GM08714 (cell line): ENCODE data around the gene TIMD4.

Source experiments
- H3K4me3 ChIP-seq: fragments of 200-500 bp; sonication (Bioruptor generic); 2 replicates; pipeline ENCODE4 v1.5.1; 2014; ENCODE audit warnings: mild to moderate bottlenecking, low read length, inconsistent platforms
- ZNF274 ChIP-seq: IDR thresholded peaks from 2 replicates; pipeline ENCODE4 v1.6.1; 2012; ENCODE audit warnings: mild to moderate bottlenecking, low read depth, low read length

Gene TIMD4

DNA sequence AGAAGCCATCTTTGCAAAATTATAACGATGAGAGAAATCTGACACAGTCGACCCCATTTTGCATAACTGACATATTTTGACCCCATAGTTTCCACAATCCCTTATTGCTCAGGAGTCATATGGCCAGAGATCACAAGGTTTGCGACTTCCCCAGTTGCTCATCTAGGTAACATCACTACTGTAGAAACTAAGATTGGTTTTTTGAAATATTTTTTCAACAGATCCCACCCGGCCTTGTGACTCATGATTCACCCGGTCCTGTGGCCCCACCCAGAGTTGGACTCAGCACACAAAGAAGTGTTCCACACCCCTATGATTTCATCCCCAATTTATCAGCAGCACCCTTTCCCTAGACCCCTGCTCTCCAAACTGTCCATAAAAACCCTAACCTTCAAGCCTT is 50.2 kb downstream of the TIMD4 start:
- no peak overlapping the region; the same call in 1 of the 2 replicates for H3K4me3 ChIP-seq
- no peak for TF ChIP-seq ZNF274

DNA sequence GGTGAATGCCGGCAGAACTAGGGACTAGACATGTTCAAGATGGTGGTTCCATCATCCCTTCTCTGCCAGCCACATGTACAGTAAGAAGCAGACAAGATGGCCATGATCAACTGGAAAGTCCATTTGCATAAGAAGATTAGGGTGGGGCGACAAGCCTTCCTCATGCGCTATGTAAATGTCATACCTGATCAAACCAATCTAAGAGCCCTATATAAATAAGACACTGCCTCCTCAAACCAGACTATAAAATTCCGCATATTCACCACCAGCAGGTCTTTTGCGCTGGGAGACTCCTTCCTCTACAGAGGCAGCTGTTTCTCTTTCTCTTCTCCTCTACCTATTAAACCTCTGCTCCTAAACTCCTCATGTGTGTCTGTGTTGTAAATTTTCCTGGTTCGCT is 53.8 kb downstream of the TIMD4 start:
- TF ChIP-seq ZNF274, result no peak
- H3K4me3 ChIP-seq, result no peak overlapping the region

- TF ChIP-seq ZNF274, result no peak
- no peak overlapping the region for H3K4me3 ChIP-seq
These were observed 55.4 kb downstream of the TIMD4 start for GRCh38 chr5:156907667-156908066.

DNA sequence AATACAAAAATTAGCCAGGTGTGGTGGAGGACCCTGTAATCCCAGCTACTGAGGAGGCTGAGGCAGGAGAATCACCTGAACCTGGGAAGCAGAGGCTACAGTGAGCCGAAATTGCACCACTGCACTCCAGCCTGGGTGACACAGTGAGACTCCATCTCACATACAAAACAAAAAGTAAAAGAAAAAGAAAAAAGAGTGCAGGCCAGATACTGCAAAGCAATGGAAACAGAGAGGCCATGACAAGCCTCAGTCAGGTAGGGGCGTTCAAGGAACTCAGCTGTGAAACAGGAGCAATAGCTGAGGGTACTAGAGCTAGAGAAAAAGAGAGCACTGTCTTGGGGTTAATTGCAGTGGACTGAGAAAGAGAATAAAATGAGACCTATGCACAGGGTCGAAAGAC is 56.2 kb downstream of the TIMD4 start:
- TF ChIP-seq ZNF274, result no peak

DNA sequence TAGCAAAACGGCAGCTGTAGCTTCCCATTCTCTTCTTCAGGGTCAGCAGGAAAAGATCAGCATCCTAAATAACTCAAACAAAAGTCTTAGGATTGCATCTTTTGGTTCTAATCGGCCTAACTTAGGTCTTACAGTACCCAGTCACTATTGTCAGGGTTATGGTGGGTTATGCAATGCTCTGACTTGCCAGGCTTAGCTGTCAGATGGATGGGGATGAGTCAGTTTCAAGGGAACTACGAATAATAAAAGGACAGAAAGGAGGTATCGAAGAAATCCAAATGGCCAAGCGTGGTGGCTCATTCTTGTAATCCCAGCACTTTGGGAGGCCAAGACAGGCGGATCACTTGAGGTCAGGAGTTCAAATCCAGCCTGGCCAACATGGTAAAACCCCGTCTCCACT is 66.5 kb downstream of the TIMD4 start:
- TF ChIP-seq ZNF274, result no peak
- H3K4me3 ChIP-seq, result no peak overlapping the region

More for the DNA sequence above, 56.2 kb downstream of the TIMD4 start:
- no peak overlapping the region for H3K4me3 ChIP-seq

- no peak for TF ChIP-seq ZNF274
- H3K4me3 ChIP-seq, result no peak overlapping the region
These were observed 69.5 kb downstream of the TIMD4 start for GRCh38 chr5:156893517-156893916.

DNA sequence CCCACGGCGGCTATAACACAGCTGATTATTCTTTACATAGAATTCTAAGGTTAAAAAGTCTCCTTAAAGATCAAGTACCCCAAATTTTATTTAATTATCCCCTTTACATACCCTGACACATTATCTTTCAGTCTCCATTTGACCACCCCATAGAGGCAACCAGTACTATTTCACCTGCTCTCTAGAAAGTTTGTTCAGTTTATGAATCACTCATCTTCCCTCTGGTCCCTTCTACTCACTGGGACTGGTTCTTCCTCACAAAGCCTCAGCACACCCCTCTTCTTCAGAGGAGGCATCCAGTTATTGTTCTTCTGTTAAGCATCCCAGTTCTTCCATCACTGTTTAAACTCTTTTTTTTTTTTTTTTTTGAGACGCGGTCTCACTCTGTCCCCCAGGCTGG is 70.2 kb downstream of the TIMD4 start:
- no peak overlapping the region for H3K4me3 ChIP-seq
- no peak for TF ChIP-seq ZNF274

GRCh38 chr5:156892223-156892622 is 70.8 kb downstream of the TIMD4 start:
- TF ChIP-seq ZNF274, result no peak
- H3K4me3 ChIP-seq, result no peak overlapping the region

DNA sequence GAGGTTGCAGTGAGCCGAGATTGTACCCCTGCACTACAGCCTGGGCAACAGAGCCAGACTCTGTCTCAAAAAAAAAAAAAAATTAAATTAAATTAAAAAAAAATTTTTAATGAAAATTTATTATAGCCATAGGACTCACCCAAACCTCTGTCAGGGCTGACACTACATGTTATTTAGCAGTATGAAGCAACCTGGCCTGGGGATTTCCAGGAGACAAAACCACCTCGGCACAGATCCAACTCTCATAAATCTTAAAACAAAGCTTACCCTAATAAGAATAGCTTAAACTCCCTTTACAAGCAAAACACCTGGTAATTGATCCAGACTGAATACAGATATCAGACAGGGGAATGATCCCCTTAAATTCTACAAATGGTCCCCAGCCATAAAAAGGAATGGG is 74.5 kb downstream of the TIMD4 start:
- no peak for TF ChIP-seq ZNF274
- H3K4me3 ChIP-seq, result no peak overlapping the region

DNA sequence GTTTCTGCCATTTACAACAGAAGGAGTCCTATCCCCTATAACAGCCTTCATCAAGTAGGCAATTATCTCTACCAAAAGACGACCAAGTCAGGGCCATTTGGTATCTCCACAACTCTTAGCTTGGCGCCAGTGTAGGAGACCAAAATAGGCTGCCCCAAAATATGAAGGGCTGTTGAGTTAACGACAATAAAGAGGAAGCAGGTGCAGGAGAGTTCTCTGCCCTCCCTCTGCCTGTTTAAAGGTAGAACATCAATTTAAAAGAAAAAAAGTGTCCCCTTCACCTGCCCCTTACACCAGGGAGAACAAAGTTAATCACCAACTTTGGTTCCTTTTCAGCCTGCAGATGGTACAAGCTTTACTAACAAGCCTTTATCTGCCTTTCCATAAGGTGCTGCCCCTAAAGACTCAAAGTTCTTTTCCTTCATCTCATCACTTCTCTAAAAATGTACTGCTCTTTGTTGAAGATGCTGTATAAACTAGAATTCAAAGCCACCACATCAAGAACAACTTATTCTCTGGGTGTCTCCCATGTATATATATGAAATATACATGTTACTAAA is 79.6 kb downstream of the TIMD4 start:
- H3K4me3 ChIP-seq, result no peak overlapping the region

DNA sequence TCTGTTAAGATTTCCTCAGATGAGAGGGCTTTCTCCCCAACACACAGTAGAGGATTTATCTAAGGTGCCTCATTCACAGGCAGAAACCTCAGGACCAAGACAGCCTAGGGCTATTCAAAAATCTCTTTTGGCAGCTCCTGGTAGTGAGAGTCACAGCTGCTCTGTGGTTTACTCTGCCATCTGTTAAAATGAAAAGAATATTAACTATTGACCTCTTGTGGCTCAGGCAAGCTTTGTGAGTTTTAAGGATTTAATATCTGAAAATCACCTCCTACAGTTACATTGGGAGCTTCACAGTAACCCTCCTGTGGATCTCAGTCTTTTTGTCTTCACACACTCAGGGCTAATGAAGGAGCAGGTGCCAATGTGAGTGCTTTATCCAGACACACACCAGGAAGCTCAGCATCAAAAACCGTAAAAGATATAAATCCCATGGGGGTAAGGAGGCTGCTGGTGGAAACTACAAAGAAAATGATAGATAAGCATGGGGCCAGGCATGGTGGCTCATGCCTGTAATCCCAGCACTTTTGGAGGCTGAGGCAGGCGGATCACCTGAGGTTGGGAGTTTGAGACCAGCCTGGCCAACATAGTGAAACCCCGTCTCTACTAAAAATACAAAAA is 83.3 kb downstream of the TIMD4 start:
- H3K4me3 ChIP-seq, result no peak overlapping the region; the same call in 1 of the 2 replicates
- no peak for TF ChIP-seq ZNF274

More for the DNA sequence above, 79.6 kb downstream of the TIMD4 start:
- no peak for TF ChIP-seq ZNF274

GRCh38 chr5:156871212-156871611 is 91.8 kb downstream of the TIMD4 start:
- TF ChIP-seq ZNF274, result no peak

GRCh38 chr5:156870498-156870839 is 92.6 kb downstream of the TIMD4 start:
- no peak for TF ChIP-seq ZNF274
- H3K4me3 ChIP-seq, result no peak overlapping the region

More at GRCh38 chr5:156871212-156871611, 91.8 kb downstream of the TIMD4 start:
- H3K4me3 ChIP-seq, result no peak overlapping the region
